Mesothelial cell of epicardium (in vitro differentiated cells): ENCODE measurements around the gene ISOC2. TPM values are rescaled to one million over a fixed set of nuclear protein-coding genes. Genes with fewer than 3 reads are reported as not detected.

Experiments
- DNase-seq, 2 experiments: peaks; one replicate each; pipeline ENCODE4 v3.0.0; 2021; ENCODE audit warnings: low spot score in 2 of 2; ENCODE audit not compliant: unreplicated experiment in 2 of 2
- H3K27ac Mint-ChIP-seq: 2 replicates; pipeline ENCODE4 v1.8.0; 2021; ENCODE audit warnings: mixed read lengths
- H3K27me3 Mint-ChIP-seq: 2 replicates; pipeline ENCODE4 v1.8.0; 2021; ENCODE audit warnings: low read depth, mixed read lengths
- H3K36me3 Mint-ChIP-seq: 2 replicates; pipeline ENCODE4 v1.8.0; 2021; ENCODE audit warnings: mixed read lengths
- H3K4me1 Mint-ChIP-seq: 2 replicates; pipeline ENCODE4 v1.8.0; 2021; ENCODE audit warnings: mixed read lengths
- H3K4me3 Mint-ChIP-seq: 2 replicates; pipeline ENCODE4 v1.8.0; 2021; ENCODE audit warnings: mild to moderate bottlenecking, moderate library complexity, mixed read lengths
- H3K9me3 Mint-ChIP-seq: 2 replicates; pipeline ENCODE4 v1.8.0; 2021; ENCODE audit warnings: mixed read lengths
- total RNA-seq: library from RNA; stranded (reverse); gene quantifications from 3 replicates; pipeline ENCODE4 v1.2.1, GENCODE V29; 2021
- TF ChIP-seq, protein P1 (sequence below): fragments of 200-600 bp; sonication (generic); IDR thresholded peaks from one replicate; pipeline ENCODE4 v1.5.0; 2021; ENCODE audit warnings: antibody characterized with exemption; ENCODE audit not compliant: unreplicated experiment

ISOC2 gene
- 35.0 to 39.2 TPM (median 38.6 TPM) in 3 replicates for total RNA-seq

DNA sequence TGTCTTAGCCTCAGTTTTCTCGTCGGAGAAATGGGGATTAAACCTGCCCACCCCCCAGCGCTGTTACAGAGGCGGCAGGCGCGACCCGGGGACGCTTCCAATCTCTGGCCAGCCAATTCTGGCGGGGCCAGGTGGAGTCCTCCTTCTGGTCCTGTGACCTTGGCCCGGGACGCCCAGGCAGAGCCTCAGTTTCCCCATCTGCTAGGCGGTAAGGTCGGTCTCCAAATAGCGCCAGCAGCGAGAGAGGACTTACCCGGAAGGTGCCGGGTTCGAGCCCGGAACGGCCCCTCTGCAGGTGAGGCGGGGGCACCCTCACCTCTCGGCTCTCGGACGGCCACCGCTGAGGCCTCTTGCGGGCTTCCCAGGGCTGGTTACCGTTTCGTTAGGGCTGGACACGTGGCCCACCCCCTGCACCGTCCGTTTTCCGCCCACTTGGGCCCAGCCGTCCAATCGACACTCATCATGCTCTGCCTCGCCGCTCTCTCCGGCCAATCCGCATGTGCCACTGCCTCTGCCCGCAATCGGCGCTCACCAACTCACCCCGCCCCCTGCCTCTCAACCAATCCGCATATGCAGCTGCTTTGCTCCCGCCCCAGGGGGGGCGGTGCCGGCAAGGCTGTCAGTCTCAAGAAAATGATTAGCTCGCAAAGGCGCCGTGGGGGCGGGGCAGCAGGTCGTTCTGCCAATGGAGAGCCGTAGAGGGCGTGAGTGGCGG lies at the start of gene ISOC2:
TSS of gene ISOC2 (minus strand) at position 384 of the 715 bp plus-strand sequence. CDS start 5,156 bp downstream, outside the sequence.
- peaks cover 37% of the 10 kb centered on the region for H3K27me3 Mint-ChIP-seq
- no peaks in the 10 kb centered on the region for H3K36me3 Mint-ChIP-seq
- TF ChIP-seq, protein P1, sequence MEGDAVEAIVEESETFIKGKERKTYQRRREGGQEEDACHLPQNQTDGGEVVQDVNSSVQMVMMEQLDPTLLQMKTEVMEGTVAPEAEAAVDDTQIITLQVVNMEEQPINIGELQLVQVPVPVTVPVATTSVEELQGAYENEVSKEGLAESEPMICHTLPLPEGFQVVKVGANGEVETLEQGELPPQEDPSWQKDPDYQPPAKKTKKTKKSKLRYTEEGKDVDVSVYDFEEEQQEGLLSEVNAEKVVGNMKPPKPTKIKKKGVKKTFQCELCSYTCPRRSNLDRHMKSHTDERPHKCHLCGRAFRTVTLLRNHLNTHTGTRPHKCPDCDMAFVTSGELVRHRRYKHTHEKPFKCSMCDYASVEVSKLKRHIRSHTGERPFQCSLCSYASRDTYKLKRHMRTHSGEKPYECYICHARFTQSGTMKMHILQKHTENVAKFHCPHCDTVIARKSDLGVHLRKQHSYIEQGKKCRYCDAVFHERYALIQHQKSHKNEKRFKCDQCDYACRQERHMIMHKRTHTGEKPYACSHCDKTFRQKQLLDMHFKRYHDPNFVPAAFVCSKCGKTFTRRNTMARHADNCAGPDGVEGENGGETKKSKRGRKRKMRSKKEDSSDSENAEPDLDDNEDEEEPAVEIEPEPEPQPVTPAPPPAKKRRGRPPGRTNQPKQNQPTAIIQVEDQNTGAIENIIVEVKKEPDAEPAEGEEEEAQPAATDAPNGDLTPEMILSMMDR: no peak
- H3K9me3 Mint-ChIP-seq: no peaks in the 10 kb centered on the region
- peak within 1 kb of the TSS; percentile 79 for H3K4me3 Mint-ChIP-seq
- H3K27ac Mint-ChIP-seq: peak within 1 kb of the TSS; percentile 91
- H3K4me1 Mint-ChIP-seq: peaks cover 26% of the 10 kb centered on the region
- peak; percentile 99 to 100 for DNase-seq

GRCh38 chr19:55508120-55508519 lies 46.7 kb upstream of the ISOC2 start:
- no peak overlapping the region for H3K27ac Mint-ChIP-seq
- H3K4me3 Mint-ChIP-seq: no peak overlapping the region
- H3K9me3 Mint-ChIP-seq: no peaks in the 10 kb centered on the region
- TF ChIP-seq, protein P1: no peak
- H3K36me3 Mint-ChIP-seq: no peaks in the 10 kb centered on the region
- H3K4me1 Mint-ChIP-seq: no peaks in the 10 kb centered on the region
- no peak for DNase-seq
- H3K27me3 Mint-ChIP-seq: peaks cover 28% of the 10 kb centered on the region

DNA sequence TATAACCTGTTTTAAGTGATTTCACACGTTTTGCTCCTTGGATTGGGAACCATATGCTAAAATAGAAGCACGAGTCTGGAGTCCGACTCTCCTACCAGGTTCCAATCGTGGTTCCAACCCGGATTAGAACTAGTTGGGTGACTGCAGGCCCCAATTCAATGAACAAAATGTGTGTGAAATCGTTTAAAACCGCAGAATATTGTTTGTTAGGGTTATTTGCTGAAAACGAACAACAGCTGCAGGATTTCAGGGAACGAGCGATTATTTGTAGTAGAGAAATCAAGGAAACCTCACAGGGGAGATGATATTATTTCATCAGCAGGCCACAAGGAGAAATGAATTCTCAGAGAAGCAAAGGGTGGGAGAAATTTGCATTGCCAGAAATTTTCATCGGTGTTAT lies 43.5 kb upstream of the ISOC2 start:
- no peaks in the 10 kb centered on the region for H3K4me1 Mint-ChIP-seq
- H3K27me3 Mint-ChIP-seq: peaks cover 25% of the 10 kb centered on the region

DNA sequence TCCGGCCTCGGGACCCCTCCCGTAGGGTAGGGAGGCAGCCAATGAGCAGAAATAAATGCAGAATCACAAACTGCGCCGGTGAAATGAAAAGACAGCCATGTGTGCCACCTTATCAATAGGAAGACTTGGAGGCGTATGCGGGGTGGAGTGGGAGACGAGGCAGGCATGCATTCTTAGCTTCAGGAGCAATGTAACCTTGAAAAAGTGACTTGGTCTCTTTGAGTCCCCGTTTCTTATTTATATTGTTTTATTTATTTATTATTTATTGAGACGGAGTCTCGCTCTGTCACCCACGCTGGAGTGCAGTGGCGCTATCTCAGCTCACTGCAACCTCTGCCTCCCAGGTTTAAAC lies 42.8 kb upstream of the ISOC2 start:
- Mint-ChIP-seq H3K27me3 (peaks cover 24% of the 10 kb centered on the region), H3K4me1 (peaks cover under 1% of the 10 kb centered on the region), H3K9me3 (no peaks in the 10 kb centered on the region), H3K4me3 (peak overlapping the region; percentile 51), H3K36me3 (no peaks in the 10 kb centered on the region), H3K27ac (no peak overlapping the region)
- TF ChIP-seq, protein P1: peak; percentile 62
- DNase-seq: no peak

More for the DNA sequence above, 43.5 kb upstream of the ISOC2 start:
- Mint-ChIP-seq H3K9me3 (no peaks in the 10 kb centered on the region), H3K36me3 (no peaks in the 10 kb centered on the region), H3K27ac (no peak overlapping the region), H3K4me3 (no peak overlapping the region)
- TF ChIP-seq, protein P1: no peak
- DNase-seq: no peak

- H3K36me3 Mint-ChIP-seq: no peaks in the 10 kb centered on the region
- no peaks in the 10 kb centered on the region for H3K9me3 Mint-ChIP-seq
- TF ChIP-seq, protein P1: peak; percentile 97
- peaks cover 6% of the 10 kb centered on the region for H3K4me1 Mint-ChIP-seq
- peak overlapping the region; percentile 51 for H3K4me3 Mint-ChIP-seq
- H3K27ac Mint-ChIP-seq: no peak overlapping the region
- peaks cover 22% of the 10 kb centered on the region for H3K27me3 Mint-ChIP-seq
- DNase-seq: peak; percentile 85 to 96
Measured at GRCh38 chr19:55503502-55504251, 42.2 kb upstream of the ISOC2 start.
